Activated CD8-positive, alpha-beta memory T cell treated with anti-CD3 and anti-CD28 coated beads, Interleukin-2, amount 10 ng/mL, durations not matched to agents 7 days and 5 days (primary cell): Measurements from ENCODE around the gene S100A7A. TPM values are rescaled to one million over a fixed set of nuclear protein-coding genes. Genes with fewer than 3 reads are reported as not detected.
"Not testable (repeated sequence)": the region's sequence is repeated elsewhere in the genome, so short reads cannot be mapped to it uniquely, and the experiment has no call there.

Experiments used
- ATAC-seq: fragments of 150-1000 bp; cut with Tn5 transposase; one replicate; pipeline ENCODE4 v1.10.0; 2021; ENCODE audit warnings: moderate library complexity
- CTCF ChIA-PET: fragments of 350-600 bp; sonication (Branson Sonifier 250); formaldehyde crosslinking; loops from one replicate; lab custom pipeline; 2021; ENCODE audit warnings: antibody characterized with exemption; lab: Charles Lee
- DNase-seq: peaks from one replicate; pipeline ENCODE4 v3.0.0-alpha.2; 2020
- H3K27ac Mint-ChIP-seq: one replicate; pipeline ENCODE4 v1.8.0; 2021; ENCODE audit warnings: mild to moderate bottlenecking, mixed read lengths
- H3K27me3 Mint-ChIP-seq: one replicate; pipeline ENCODE4 v1.8.0; 2021; ENCODE audit warnings: mixed read lengths
- H3K36me3 Mint-ChIP-seq: one replicate; pipeline ENCODE4 v1.8.0; 2021; ENCODE audit warnings: mild to moderate bottlenecking, mixed read lengths
- H3K4me1 Mint-ChIP-seq: one replicate; pipeline ENCODE4 v1.8.0; 2021; ENCODE audit warnings: mixed read lengths
- H3K4me3 Mint-ChIP-seq: one replicate; pipeline ENCODE4 v1.8.0; 2021; ENCODE audit warnings: mild to moderate bottlenecking, moderate library complexity, mixed read lengths
- H3K9me3 Mint-ChIP-seq: one replicate; pipeline ENCODE4 v1.8.0; 2022; ENCODE audit warnings: low read depth, mixed read lengths
- total RNA-seq, 2 experiments: library from RNA; stranded (reverse); gene quantifications; one replicate each; pipeline ENCODE4 v1.2.3, GENCODE V29; 2021

S100A7A gene
- total RNA-seq, 2 experiments from 2014 or later, result not detected

GRCh38 chr1:153419436-153419793, 3.1 kb downstream of the S100A7A start:
- ATAC-seq, H3K9me3 Mint-ChIP-seq, CTCF ChIA-PET, H3K36me3 Mint-ChIP-seq, H3K4me1 Mint-ChIP-seq, H3K4me3 Mint-ChIP-seq, H3K27me3 Mint-ChIP-seq, H3K27ac Mint-ChIP-seq, DNase-seq: not testable (repeated sequence)

DNA sequence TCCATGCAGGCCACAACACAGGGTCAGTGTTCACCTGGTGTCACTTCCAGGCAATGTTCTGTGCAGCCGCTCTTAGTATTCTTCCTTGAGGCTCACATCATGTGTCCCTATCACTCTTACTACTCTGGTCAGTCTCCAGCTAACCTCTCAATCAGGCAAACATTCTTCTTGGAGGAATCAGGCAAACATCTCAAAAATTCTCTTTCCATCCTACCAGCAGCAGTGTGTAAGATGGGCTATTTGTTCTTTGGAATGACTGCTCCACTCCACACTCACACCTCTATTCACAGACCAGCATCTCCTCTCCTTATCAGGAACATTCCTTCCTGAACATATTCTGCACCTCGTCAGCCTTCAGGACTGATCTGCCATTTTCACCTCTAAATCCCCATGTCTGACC, 4.0 kb downstream of the S100A7A start:
- ATAC-seq (no peak), DNase-seq (no peak)
- H3K27me3 Mint-ChIP-seq, result peaks cover 9% of the 10 kb centered on the region
- H3K27ac Mint-ChIP-seq, result no peak overlapping the region
- CTCF ChIA-PET, result no interaction called here
- no peaks in the 10 kb centered on the region for H3K4me1 Mint-ChIP-seq
- H3K9me3 Mint-ChIP-seq, result no peaks in the 10 kb centered on the region
- H3K36me3 Mint-ChIP-seq, result no peaks in the 10 kb centered on the region
- no peak overlapping the region for H3K4me3 Mint-ChIP-seq

- peak; percentile 74 for DNase-seq
- Mint-ChIP-seq H3K27me3 (peaks cover 16% of the 10 kb centered on the region), H3K4me1 (no peaks in the 10 kb centered on the region), H3K27ac (no peak overlapping the region), H3K36me3 (no peaks in the 10 kb centered on the region), H3K9me3 (no peaks in the 10 kb centered on the region), H3K4me3 (no peak overlapping the region)
- no peak for ATAC-seq
- CTCF ChIA-PET, result no interaction called here
Measured at GRCh38 chr1:153422450-153423068, 6.2 kb downstream of the S100A7A start.

GRCh38 chr1:153426809-153427208, 10.5 kb downstream of the S100A7A start:
- Mint-ChIP-seq H3K27me3 (peaks cover 20% of the 10 kb centered on the region), H3K4me1 (no peaks in the 10 kb centered on the region), H3K4me3 (no peak overlapping the region), H3K27ac (no peak overlapping the region), H3K9me3 (no peaks in the 10 kb centered on the region), H3K36me3 (no peaks in the 10 kb centered on the region)
- CTCF ChIA-PET, result no interaction called here
- no peak for DNase-seq
- ATAC-seq, result no peak

DNA sequence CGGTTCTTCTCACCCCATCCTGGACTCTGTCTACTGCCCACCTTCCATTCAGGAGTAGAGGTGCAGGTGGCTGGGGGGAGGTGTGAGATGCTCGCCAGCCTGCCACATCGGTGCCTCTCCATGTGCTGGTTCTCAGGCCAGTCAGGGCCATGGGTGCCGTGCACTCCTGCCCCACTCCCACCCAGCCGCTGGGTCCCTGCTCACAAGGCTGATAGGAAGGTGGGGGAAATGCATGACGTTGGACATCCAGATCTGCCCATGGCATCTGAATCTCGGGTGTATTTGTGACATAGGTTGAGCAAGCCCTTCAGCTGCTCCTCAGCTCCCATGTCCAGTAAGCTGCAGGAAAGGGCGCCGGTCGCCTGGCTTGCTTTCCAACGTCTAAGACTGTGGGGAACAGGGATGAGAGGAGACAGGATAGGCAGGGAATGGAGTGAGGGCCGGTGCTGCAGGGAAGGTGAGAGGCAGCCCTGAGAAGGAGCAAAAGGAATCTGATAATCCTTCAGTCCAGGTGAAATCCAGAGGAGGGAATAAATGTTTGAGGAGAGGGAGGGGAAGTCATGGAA, 11.8 kb downstream of the S100A7A start:
- Mint-ChIP-seq H3K9me3 (no peaks in the 10 kb centered on the region), H3K4me3 (no peak overlapping the region)
- CTCF ChIA-PET, result no interaction called here

DNA sequence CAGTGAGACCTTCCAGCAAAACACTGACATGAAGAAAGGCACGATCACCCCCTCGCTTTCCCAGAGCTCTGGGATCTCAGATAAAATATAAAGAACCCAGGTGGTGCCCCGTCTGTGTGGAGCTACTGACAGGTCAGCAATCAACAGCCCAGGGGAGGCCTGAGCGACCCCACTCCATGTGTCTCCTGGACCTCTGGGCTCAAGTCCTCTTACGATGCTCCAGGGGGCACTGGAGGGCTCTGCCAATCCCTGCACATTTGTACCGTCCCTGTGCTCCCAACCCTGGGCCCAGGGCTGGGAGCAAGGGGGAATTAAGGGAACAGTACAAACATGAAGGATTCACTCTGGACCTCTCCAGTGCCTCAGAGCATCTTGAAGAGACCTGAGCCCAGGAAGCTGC, 12.5 kb downstream of the S100A7A start:
- H3K27me3 Mint-ChIP-seq, result peaks cover 20% of the 10 kb centered on the region
- no peak overlapping the region for H3K4me3 Mint-ChIP-seq
- no peaks in the 10 kb centered on the region for H3K36me3 Mint-ChIP-seq
- CTCF ChIA-PET, result no interaction called here
- no peak for DNase-seq
- H3K9me3 Mint-ChIP-seq, result no peaks in the 10 kb centered on the region
- no peaks in the 10 kb centered on the region for H3K4me1 Mint-ChIP-seq
- H3K27ac Mint-ChIP-seq, result no peak overlapping the region
- no peak for ATAC-seq

More for the DNA sequence above, 11.8 kb downstream of the S100A7A start:
- no peak for ATAC-seq
- peaks cover 20% of the 10 kb centered on the region for H3K27me3 Mint-ChIP-seq
- no peaks in the 10 kb centered on the region for H3K4me1 Mint-ChIP-seq
- no peak overlapping the region for H3K27ac Mint-ChIP-seq
- no peaks in the 10 kb centered on the region for H3K36me3 Mint-ChIP-seq
- DNase-seq, result no peak

DNA sequence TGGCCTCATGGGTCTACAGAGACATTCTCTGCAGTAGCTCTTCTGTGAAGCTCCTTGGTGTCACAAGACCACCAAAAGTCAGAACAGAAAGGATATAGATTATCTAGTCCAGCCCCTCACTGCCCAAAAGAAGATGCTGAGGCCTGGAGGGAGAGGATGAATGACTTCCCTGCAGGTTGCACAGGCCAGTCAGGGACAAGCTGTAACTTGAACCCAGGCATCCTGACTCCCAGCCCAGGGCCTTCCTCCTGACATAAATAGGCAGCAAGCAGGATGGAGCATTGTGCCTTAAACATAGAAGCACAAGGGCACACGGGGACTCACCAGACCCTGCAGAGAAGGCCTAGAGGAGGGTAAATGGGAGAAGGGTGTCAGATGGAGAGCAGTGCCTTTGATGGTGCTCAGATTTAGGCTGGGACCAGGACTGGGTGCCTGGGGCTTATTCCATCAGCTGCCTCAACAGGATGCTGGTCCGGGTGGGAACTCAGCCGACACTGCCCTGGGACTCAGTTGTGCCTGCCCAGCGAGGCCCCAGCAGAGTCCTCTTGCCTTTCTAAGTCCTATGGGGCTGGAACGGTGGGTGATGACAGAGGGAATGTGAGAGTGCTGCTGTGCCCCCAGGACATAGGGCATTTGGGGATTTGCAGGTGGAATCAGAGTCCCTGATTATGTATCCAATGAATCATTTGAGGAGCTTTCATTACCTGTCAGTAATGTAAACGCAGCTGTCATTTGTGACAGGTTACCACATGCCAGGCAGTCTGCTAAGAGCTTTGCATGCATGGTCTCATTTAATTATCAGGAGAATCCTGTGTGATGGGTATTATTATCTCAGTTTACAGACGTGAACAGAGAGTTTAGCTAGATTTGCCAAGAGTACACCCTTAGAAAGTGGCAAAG, 13.2 kb downstream of the S100A7A start:
- H3K36me3 Mint-ChIP-seq, result no peaks in the 10 kb centered on the region
- peaks cover 18% of the 10 kb centered on the region for H3K27me3 Mint-ChIP-seq
- CTCF ChIA-PET, result no interaction called here
- no peak for ATAC-seq
- DNase-seq, result no peak
- no peak overlapping the region for H3K4me3 Mint-ChIP-seq
- no peaks in the 10 kb centered on the region for H3K9me3 Mint-ChIP-seq
- no peaks in the 10 kb centered on the region for H3K4me1 Mint-ChIP-seq
- H3K27ac Mint-ChIP-seq, result no peak overlapping the region

DNA sequence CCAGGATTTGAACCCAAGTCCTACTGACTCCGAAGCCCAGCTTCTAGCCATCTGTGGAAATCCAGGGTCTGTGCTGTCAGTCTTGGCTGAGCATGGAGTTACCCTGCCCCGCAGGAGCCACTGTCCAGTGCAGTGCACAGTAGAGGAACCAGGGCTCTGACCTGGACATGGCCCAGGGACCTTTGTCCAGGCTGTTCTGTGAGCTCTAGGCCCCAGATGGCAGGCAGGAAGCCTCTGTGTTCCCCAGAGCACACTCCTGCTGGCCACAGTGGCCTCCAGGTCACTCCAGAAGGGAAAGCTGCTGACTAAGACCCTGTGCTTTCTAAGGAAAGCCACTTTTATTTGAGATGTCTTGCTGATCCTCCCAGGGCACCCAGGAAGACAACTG, 13.8 kb downstream of the S100A7A start:
- CTCF ChIA-PET, result no interaction called here
- no peak overlapping the region for H3K27ac Mint-ChIP-seq
- peaks cover 13% of the 10 kb centered on the region for H3K27me3 Mint-ChIP-seq
- H3K4me3 Mint-ChIP-seq, result no peak overlapping the region
- no peaks in the 10 kb centered on the region for H3K36me3 Mint-ChIP-seq
- no peaks in the 10 kb centered on the region for H3K9me3 Mint-ChIP-seq
- no peaks in the 10 kb centered on the region for H3K4me1 Mint-ChIP-seq
- DNase-seq, result no peak
- ATAC-seq, result no peak

GRCh38 chr1:153430561-153430960, 14.2 kb downstream of the S100A7A start:
- Mint-ChIP-seq H3K27me3 (peaks cover 8% of the 10 kb centered on the region), H3K36me3 (no peaks in the 10 kb centered on the region), H3K4me1 (no peaks in the 10 kb centered on the region), H3K4me3 (no peak overlapping the region), H3K27ac (no peak overlapping the region), H3K9me3 (no peaks in the 10 kb centered on the region)
- ATAC-seq (no peak), DNase-seq (no peak)
- CTCF ChIA-PET, result no interaction called here

GRCh38 chr1:153431002-153431401, 14.7 kb downstream of the S100A7A start:
- Mint-ChIP-seq H3K27me3 (peaks cover 8% of the 10 kb centered on the region), H3K9me3 (no peaks in the 10 kb centered on the region), H3K4me1 (no peaks in the 10 kb centered on the region), H3K36me3 (no peaks in the 10 kb centered on the region), H3K4me3 (no peak overlapping the region), H3K27ac (no peak overlapping the region)
- ATAC-seq (no peak), DNase-seq (no peak)
- CTCF ChIA-PET, result no interaction called here

- Mint-ChIP-seq H3K9me3 (no peaks in the 10 kb centered on the region), H3K36me3 (no peaks in the 10 kb centered on the region), H3K4me3 (no peak overlapping the region), H3K4me1 (no peaks in the 10 kb centered on the region), H3K27ac (no peak overlapping the region), H3K27me3 (peaks cover 6% of the 10 kb centered on the region)
- ATAC-seq (no peak), DNase-seq (no peak)
- CTCF ChIA-PET, result no interaction called here
Measured at GRCh38 chr1:153431427-153431826, 15.1 kb downstream of the S100A7A start.

- ATAC-seq (no peak), DNase-seq (no peak)
- peaks cover 6% of the 10 kb centered on the region for H3K27me3 Mint-ChIP-seq
- H3K9me3 Mint-ChIP-seq, result no peaks in the 10 kb centered on the region
- H3K4me1 Mint-ChIP-seq, result no peaks in the 10 kb centered on the region
- H3K36me3 Mint-ChIP-seq, result no peaks in the 10 kb centered on the region
- no peak overlapping the region for H3K27ac Mint-ChIP-seq
- H3K4me3 Mint-ChIP-seq, result no peak overlapping the region
- CTCF ChIA-PET, result no interaction called here
Measured at GRCh38 chr1:153431928-153432327, 15.6 kb downstream of the S100A7A start.

DNA sequence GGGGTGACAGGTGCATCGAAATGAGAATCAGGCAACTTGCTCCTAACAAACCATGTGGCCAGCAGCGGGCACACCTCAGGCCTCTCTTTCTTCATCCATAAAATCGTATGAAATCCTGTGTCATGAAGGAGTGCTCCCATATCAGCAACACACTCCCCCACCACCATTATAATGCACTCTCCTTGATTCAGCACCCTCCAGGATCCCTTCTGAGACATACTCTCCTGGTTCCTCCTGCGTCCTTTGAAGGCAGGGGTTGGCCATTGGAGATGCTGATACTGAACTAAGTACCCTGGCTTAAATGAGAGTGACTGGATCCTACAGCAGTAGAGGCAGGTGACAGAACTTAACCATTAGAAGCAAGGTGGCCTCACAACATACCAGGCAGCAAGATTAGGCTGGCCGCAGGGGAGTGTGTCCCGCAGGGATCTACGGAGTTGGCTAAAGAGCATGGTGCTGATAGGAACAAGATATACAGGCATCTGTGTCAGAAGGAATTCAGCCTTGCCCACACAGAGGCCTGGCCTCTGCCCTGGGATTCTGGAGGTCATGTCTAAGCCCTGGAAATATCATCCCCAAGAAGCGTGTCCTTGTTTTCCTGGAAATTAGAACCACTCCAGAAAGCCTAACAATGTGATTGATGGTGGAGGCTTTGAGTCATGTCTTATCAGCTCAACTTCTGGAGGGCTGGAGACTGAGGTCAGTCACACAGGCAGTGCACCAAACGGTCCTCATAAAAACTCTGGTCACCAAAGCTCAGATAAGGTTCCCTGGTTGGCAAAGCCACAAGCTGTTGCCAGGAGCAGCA, 16.8 kb downstream of the S100A7A start:
- H3K27me3 Mint-ChIP-seq, result peaks cover 9% of the 10 kb centered on the region
- no peaks in the 10 kb centered on the region for H3K9me3 Mint-ChIP-seq
- H3K4me1 Mint-ChIP-seq, result no peaks in the 10 kb centered on the region
- H3K27ac Mint-ChIP-seq, result no peak overlapping the region
- CTCF ChIA-PET, result no interaction called here
- no peaks in the 10 kb centered on the region for H3K36me3 Mint-ChIP-seq
- DNase-seq, result no peak
- ATAC-seq, result no peak
- H3K4me3 Mint-ChIP-seq, result no peak overlapping the region
